HCT116 (cell line): ENCODE measurements around the gene PPIF. TPM values are rescaled to one million over a fixed set of nuclear protein-coding genes. Genes with fewer than 3 reads are reported as not detected.

Experiments used
- ATAC-seq: fragments of 200-7000 bp; cut with Tn5 transposase; 2 replicates; pipeline ENCODE4 v1.9.1; 2020; ENCODE audit warnings: mild to moderate bottlenecking, moderate library complexity
- BruUV-seq: library from RNA; stranded (reverse); fragments of 400-500 nt; replicated peaks from 2 replicates; lab custom pipeline; 2021; lab: Mats Ljungman, UMichigan
- CTCF ChIA-PET: fragments of 300-600 bp; sonication (Branson Sonifier 250); formaldehyde crosslinking; loops from one replicate; lab custom pipeline; 2021; ENCODE audit warnings: antibody characterized with exemption; lab: Charles Lee
- POLR2A ChIA-PET: fragments of 300-600, 350-600 bp; sonication (Branson Sonifier 250); formaldehyde crosslinking; loops from one replicate; lab custom pipeline; 2021; ENCODE audit warnings: antibody characterized with exemption; lab: Charles Lee
- RAD21 ChIA-PET, 2 experiments: fragments of 300-600 bp; sonication (Branson Sonifier 250); formaldehyde crosslinking; loops; one replicate each; lab custom pipeline; 2023; ENCODE audit warnings: low total read pairs in 2 of 2; ENCODE audit not compliant: uncharacterized antibody in 2 of 2, unreplicated experiment in 2 of 2, low non-redundant PET in 1 of 2; lab: Charles Lee
- DNase-seq: peaks from one replicate; pipeline ENCODE4 v3.0.0-alpha.2; 2010; ENCODE audit warnings: low read depth, low spot score
- H2AFZ ChIP-seq: fragments of 200-600 bp; shearing (Covaris generic), sonication (generic); 2 replicates; pipeline ENCODE4 v1.6.1; 2017; ENCODE audit warnings: low read depth, mixed run types, mixed read lengths, antibody characterized with exemption, low read length; ENCODE audit not compliant: poor library complexity, severe bottlenecking
- H3K27ac ChIP-seq: 2 replicates; pipeline ENCODE4 v1.5.1; 2012; ENCODE audit warnings: low read depth, low read length
- H3K27me3 ChIP-seq: fragments of 200-600 bp; sonication (generic); 2 replicates; pipeline ENCODE4 v1.6.1; 2016; ENCODE audit warnings: mixed run types, low read length, mixed read lengths; ENCODE audit not compliant: insufficient read depth
- H3K36me3 ChIP-seq, 2 experiments: fragments of 200-500 bp in 1 of 2; fragments of 200-600 bp in 1 of 2; sonication (Bioruptor generic) in 1 of 2; sonication (generic) in 1 of 2; 2 replicates each; pipeline versions ENCODE4 v1.5.1 to v1.6.1; 2014 to 2016; ENCODE audit warnings: low read length in 2 of 2, inconsistent platforms in 1 of 2, mixed read lengths in 1 of 2, mixed run types in 1 of 2; ENCODE audit not compliant: insufficient read depth in 2 of 2, control insufficient read depth in 1 of 2
- H3K4me1 ChIP-seq, 2 experiments: fragments of 200-600 bp in 1 of 2; sonication (generic) in 1 of 2; 2 replicates each; pipeline versions ENCODE4 v1.5.1 to v1.6.1; 2012 to 2017; ENCODE audit warnings: low read length in 2 of 2, inconsistent platforms in 1 of 2, mild to moderate bottlenecking in 1 of 2, mixed read lengths in 1 of 2, mixed run types in 1 of 2, moderate library complexity in 1 of 2; ENCODE audit not compliant: insufficient read depth in 2 of 2, control insufficient read depth in 1 of 2
- H3K4me2 ChIP-seq: fragments of 200-600 bp; sonication (generic); 2 replicates; pipeline ENCODE4 v1.6.1; 2017; ENCODE audit warnings: mixed run types, low read length, mixed read lengths
- H3K4me3 ChIP-seq, 2 experiments: fragments of 200-600 bp in 1 of 2; sonication (generic) in 1 of 2; replicated peaks in 1 of 2; 2 replicates each; pipeline ENCODE4 v1.5.1; 2011 to 2016; ENCODE audit warnings: low read length in 2 of 2, control low read depth in 1 of 2, low read depth in 1 of 2, mild to moderate bottlenecking in 1 of 2, mixed read lengths in 1 of 2, mixed run types in 1 of 2
- H3K79me2 ChIP-seq: fragments of 200-600 bp; sonication (generic); 2 replicates; pipeline ENCODE4 v1.6.1; 2017; ENCODE audit warnings: mild to moderate bottlenecking, mixed run types, low read length, moderate library complexity, mixed read lengths; ENCODE audit not compliant: insufficient read depth
- H3K9ac ChIP-seq: fragments of 200-600 bp; sonication (generic); 2 replicates; pipeline ENCODE4 v1.6.1; 2016; ENCODE audit warnings: low read length, mixed read lengths
- H3K9me2 ChIP-seq: fragments of 200-600 bp; sonication (generic), shearing (Covaris generic); 2 replicates; pipeline ENCODE4 v1.6.1; 2017; ENCODE audit warnings: mixed run types, mild to moderate bottlenecking, moderate library complexity; ENCODE audit not compliant: insufficient read depth
- H3K9me3 ChIP-seq, 2 experiments: fragments of 200-500 bp in 1 of 2; fragments of 200-600 bp in 1 of 2; sonication (Bioruptor generic) in 1 of 2; sonication (generic) in 1 of 2; 2 replicates each; pipeline ENCODE4 v1.6.1; 2014 to 2017; ENCODE audit warnings: low read length in 2 of 2, mixed read lengths in 2 of 2, inconsistent platforms in 1 of 2, low read depth in 1 of 2, mild to moderate bottlenecking in 1 of 2, mixed run types in 1 of 2, moderate library complexity in 1 of 2; ENCODE audit not compliant: control insufficient read depth in 1 of 2, insufficient read depth in 1 of 2
- H4K20me1 ChIP-seq: fragments of 200-600 bp; sonication (generic), shearing (Covaris generic); 2 replicates; pipeline ENCODE4 v1.6.1; 2017; ENCODE audit warnings: mixed run types, mild to moderate bottlenecking, moderate library complexity; ENCODE audit not compliant: insufficient read depth
- CBX3 ChIP-seq: IDR thresholded peaks from 2 replicates; pipeline ENCODE4 v1.6.1; 2012; ENCODE audit warnings: low read depth
- CTCF ChIP-seq, 3 experiments: fragments of 200-600 bp in 1 of 3; sonication (generic) in 1 of 3; IDR thresholded peaks in 2 of 3; conservative IDR thresholded peaks in 1 of 3; 2 replicates each; pipeline ENCODE4 v1.5.1; 2012 to 2017; ENCODE audit warnings: low read depth in 2 of 3, low read length in 2 of 3, antibody characterized with exemption in 1 of 3, borderline replicate concordance in 1 of 3, control low read depth in 1 of 3, mild to moderate bottlenecking in 1 of 3, mixed read lengths in 1 of 3, mixed run types in 1 of 3, moderate library complexity in 1 of 3; ENCODE audit not compliant: insufficient read depth in 1 of 3
- EGR1 ChIP-seq: IDR thresholded peaks from 2 replicates; pipeline ENCODE4 v1.6.1; 2012; ENCODE audit warnings: low read depth
- EZH2 ChIP-seq: fragments of 200-600 bp; sonication (generic); IDR thresholded peaks from 2 replicates; pipeline ENCODE4 v1.6.1; 2017; ENCODE audit warnings: antibody characterized with exemption, mixed run types
- EZH2phosphoT487 ChIP-seq: fragments of 200-600 bp; IDR thresholded peaks from 2 replicates; pipeline ENCODE4 v1.6.1; 2018; ENCODE audit warnings: antibody characterized with exemption, borderline replicate concordance
- POLR2A ChIP-seq: IDR thresholded peaks from 2 replicates; pipeline ENCODE4 v1.7.0; 2011; ENCODE audit warnings: borderline replicate concordance; ENCODE audit not compliant: insufficient read depth, insufficient read length; ENCODE audit errors: extremely low read depth
- REST ChIP-seq: IDR thresholded peaks from 2 replicates; pipeline ENCODE4 v1.6.1; 2012; ENCODE audit warnings: low read depth
- SIN3A ChIP-seq: IDR thresholded peaks from 2 replicates; pipeline ENCODE4 v1.6.1; 2012; ENCODE audit warnings: low read depth
- SP1 ChIP-seq: IDR thresholded peaks from 2 replicates; pipeline ENCODE4 v1.6.1; 2012; ENCODE audit warnings: low read depth
- SRF ChIP-seq: IDR thresholded peaks from 2 replicates; pipeline ENCODE4 v1.6.1; 2012; ENCODE audit warnings: low read depth
- TCF7L2 ChIP-seq: IDR thresholded peaks from 2 replicates; pipeline ENCODE4 v1.7.0; 2011; ENCODE audit warnings: borderline replicate concordance, inconsistent platforms; ENCODE audit not compliant: insufficient read depth, insufficient read length; ENCODE audit errors: extremely low read depth
- ZBTB33 ChIP-seq: IDR thresholded peaks from 2 replicates; pipeline ENCODE4 v1.6.1; 2011; ENCODE audit warnings: mild to moderate bottlenecking, low read length, moderate library complexity; ENCODE audit not compliant: insufficient replicate concordance; ENCODE audit errors: extremely low read depth
- ZNF274 ChIP-seq: fragments of 200-500 bp; sonication (Bioruptor generic); IDR thresholded peaks from 2 replicates; pipeline ENCODE4 v1.6.1; 2014; ENCODE audit warnings: mild to moderate bottlenecking, low read depth, low read length, inconsistent platforms
- intact Hi-C: fragments of 100-400 bp; cut with micrococcal nuclease; formaldehyde crosslinking; loops from 2 replicates; pipeline ENCODE4 v1.10.0; 2022
- total RNA-seq: library from RNA; stranded (reverse); gene quantifications from one replicate; pipeline ENCODE4 v1.2.1, GENCODE V29; 2021; ENCODE audit not compliant: unreplicated experiment

The PPIF gene
- total RNA-seq, 1 experiment from 2014 or later = 85.0 TPM

GRCh38 chr10:79391231-79392019, 44.2 kb downstream of the PPIF start:
- H3K4me3 ChIP-seq = no peak overlapping the region
- no peaks in the 10 kb centered on the region for H4K20me1 ChIP-seq
- no peaks in the 10 kb centered on the region for H3K9me3 ChIP-seq
- H2AFZ ChIP-seq = no peak overlapping the region
- no peak overlapping the region for H3K4me2 ChIP-seq
- no peaks in the 10 kb centered on the region for H3K9me2 ChIP-seq
- no peaks in the 10 kb centered on the region for H3K79me2 ChIP-seq
- ChIA-PET RAD21 (no interaction called here), POLR2A (no interaction called here), CTCF (no interaction called here)
- H3K36me3 ChIP-seq = no peaks in the 10 kb centered on the region
- H3K4me1 ChIP-seq = no peaks in the 10 kb centered on the region
- BruUV-seq = no TSS peak
- intact Hi-C loops = no loop called here
- ATAC-seq = no peak
- no peaks in the 10 kb centered on the region for H3K27me3 ChIP-seq
- no peak overlapping the region for H3K9ac ChIP-seq
- DNase-seq = no peak
- no peak overlapping the region for H3K27ac ChIP-seq
- TF ChIP-seq SIN3A (no peak), EZH2phosphoT487 (no peak), SP1 (no peak), POLR2A (no peak), REST (no peak), SRF (no peak), TCF7L2 (no peak), CTCF (IDR thresholded peaks at IDR 0.05 in 2 of 3, conservative IDR thresholded peaks at IDR 0.05 in 1 of 3; ENCODE audit: borderline replicate concordance in 1 of 3, insufficient read depth in 1 of 3, low read depth in 2 of 3, low read length in 2 of 3) (no peak), ZNF274 (no peak), EGR1 (no peak), EZH2 (no peak), ZBTB33 (no peak), CBX3 (no peak)
